ENCODE measurements around the gene OTUD3.

- TF ChIP-seq CTCF (conservative IDR thresholded peaks at IDR 0.05; ENCODE audit: low read depth, low read length) = no peak
- TF ChIP-seq EZH2 (IDR thresholded peaks at IDR 0.05; ENCODE audit: borderline replicate concordance, low read depth, low read length, poor library complexity, severe bottlenecking) = no peak
Observed at GRCh38 chr1:19907456-19907855, 25.3 kb downstream of the OTUD3 start.

Measured in A673 (cell line).